Endothelial cell of umbilical vein (primary cell): ENCODE data around the gene TNIK. TPM values are rescaled to one million over a fixed set of nuclear protein-coding genes. Genes with fewer than 3 reads are reported as not detected.

ENCODE experiments used
- BruUV-seq: library from RNA; stranded (reverse); fragments of 400-500 nt; replicated peaks from 2 replicates; lab custom pipeline; 2021; lab: Mats Ljungman, UMichigan
- CTCF ChIA-PET: fragments of 300-600, 350-600 bp; sonication (Branson Sonifier 250); formaldehyde crosslinking; loops from one replicate; lab custom pipeline; 2021; ENCODE audit warnings: antibody characterized with exemption, inconsistent platforms; lab: Charles Lee
- POLR2A ChIA-PET: fragments of 300-600, 350-600 bp; sonication (Branson Sonifier 250); formaldehyde crosslinking; loops from one replicate; lab custom pipeline; 2021; ENCODE audit warnings: antibody characterized with exemption, inconsistent platforms; lab: Charles Lee
- DNase-seq: peaks from one replicate; pipeline ENCODE4 v3.0.0-alpha.2; 2011; ENCODE audit warnings: low read depth, low spot score
- FAIRE-seq: peaks from 2 replicates; lab custom pipeline; 2011; peaks lifted over from hg19 to GRCh38; lab: Jason Lieb, UNC
- H2AFZ ChIP-seq: 2 replicates; pipeline ENCODE4 v1.6.0; 2012; ENCODE audit warnings: low read depth, low read length, control low read depth, inconsistent platforms
- H3K27ac ChIP-seq: 2 replicates; pipeline ENCODE4 v1.5.1; 2011; ENCODE audit warnings: low read depth, mild to moderate bottlenecking, control low read depth, low read length, moderate library complexity; ENCODE audit not compliant: insufficient read depth
- H3K27me3 ChIP-seq, 2 experiments: 2 replicates each; pipeline versions ENCODE4 v1.6.0 to v1.6.1; 2011; ENCODE audit warnings: low read length in 2 of 2, mixed read lengths in 1 of 2; ENCODE audit not compliant: control insufficient read depth in 2 of 2, insufficient read depth in 2 of 2
- H3K36me3 ChIP-seq, 2 experiments: 2 replicates in 1 of 2; 3 replicates in 1 of 2; pipeline ENCODE4 v1.5.1; 2011; ENCODE audit warnings: low read length in 2 of 2, mild to moderate bottlenecking in 1 of 2, moderate library complexity in 1 of 2; ENCODE audit not compliant: control insufficient read depth in 2 of 2, insufficient read depth in 2 of 2; ENCODE audit errors: extremely low read depth in 1 of 2
- H3K4me1 ChIP-seq: 3 replicates; pipeline ENCODE4 v1.5.1; 2011; ENCODE audit warnings: mild to moderate bottlenecking, low read length; ENCODE audit not compliant: control insufficient read depth, insufficient read depth; ENCODE audit errors: extremely low read depth
- H3K4me2 ChIP-seq: 2 replicates; pipeline ENCODE4 v1.6.1; 2011; ENCODE audit warnings: low read length, control low read depth, mixed read lengths; ENCODE audit not compliant: insufficient read depth
- H3K4me3 ChIP-seq, 3 experiments: fragments of 200-600 bp in 1 of 3; sonication (generic), shearing (Covaris generic) in 1 of 3; replicated peaks in 1 of 3; 2 replicates each; pipeline ENCODE4 v1.5.1; 2011 to 2016; ENCODE audit warnings: control low read depth in 3 of 3, low read length in 3 of 3, mild to moderate bottlenecking in 2 of 3, inconsistent platforms in 1 of 3, low read depth in 1 of 3, moderate library complexity in 1 of 3; ENCODE audit not compliant: insufficient read depth in 1 of 3
- H3K79me2 ChIP-seq: 2 replicates; pipeline ENCODE4 v1.6.0; 2012; ENCODE audit warnings: low read length, inconsistent platforms; ENCODE audit not compliant: control insufficient read depth, insufficient read depth
- H3K9ac ChIP-seq: replicated peaks from 2 replicates; pipeline ENCODE3; 2011; ENCODE audit warnings: low read length, control low read depth; ENCODE audit not compliant: insufficient read depth; ENCODE audit errors: extremely low read depth
- H3K9me1 ChIP-seq: replicated peaks from 3 replicates; pipeline ENCODE4 v1.6.0; 2011; ENCODE audit warnings: mild to moderate bottlenecking, low read length; ENCODE audit not compliant: control insufficient read depth, insufficient read depth; ENCODE audit errors: extremely low read depth
- H3K9me3 ChIP-seq: replicated peaks from 2 replicates; pipeline ENCODE4 v1.5.1; 2012; ENCODE audit warnings: low read length, inconsistent platforms; ENCODE audit not compliant: control insufficient read depth, insufficient read depth
- H4K20me1 ChIP-seq: replicated peaks from 2 replicates; pipeline ENCODE3; 2011; ENCODE audit warnings: mild to moderate bottlenecking, low read length; ENCODE audit not compliant: control insufficient read depth, insufficient read depth; ENCODE audit errors: extremely low read depth
- EZH2 ChIP-seq: IDR thresholded peaks from 2 replicates; pipeline ENCODE4 v1.6.1; 2012; ENCODE audit warnings: borderline replicate concordance, low read depth, mild to moderate bottlenecking, moderate library complexity, low read length, inconsistent platforms; ENCODE audit not compliant: severe bottlenecking
- FOS ChIP-seq: IDR thresholded peaks from 2 replicates; pipeline ENCODE4 v1.6.1; 2011; ENCODE audit warnings: mild to moderate bottlenecking, low read length, moderate library complexity, borderline replicate concordance; ENCODE audit not compliant: insufficient read depth
- GATA2 ChIP-seq: IDR thresholded peaks from 2 replicates; pipeline ENCODE4 v1.7.0; 2011; ENCODE audit warnings: low read depth, mild to moderate bottlenecking, moderate library complexity, mixed read lengths, low read length; ENCODE audit not compliant: insufficient read length, insufficient read depth
- JUN ChIP-seq: IDR thresholded peaks from 2 replicates; pipeline ENCODE4 v1.6.1; 2011; ENCODE audit warnings: borderline replicate concordance, low read depth; ENCODE audit not compliant: insufficient read length, insufficient read depth
- MYC ChIP-seq: IDR thresholded peaks from one replicate; pipeline ENCODE4 v1.6.1; 2011; ENCODE audit warnings: mild to moderate bottlenecking, low read depth, low read length
- POLR2A ChIP-seq: IDR thresholded peaks from 2 replicates; pipeline ENCODE4 v1.6.1; 2012; ENCODE audit warnings: low read depth, mild to moderate bottlenecking, control low read depth, low read length
- POLR2AphosphoS5 ChIP-seq: IDR thresholded peaks from 2 replicates; pipeline ENCODE4 v1.6.1; 2012; ENCODE audit warnings: low read depth, mild to moderate bottlenecking, control low read depth, low read length, moderate library complexity; ENCODE audit not compliant: insufficient read depth
- dilution Hi-C: fragments of 300-500 bp; cut with MboI; formaldehyde crosslinking; loops from one replicate; pipeline ENCODE4 v1.15.0; 2019; ENCODE audit warnings: low sequenced_read_pairs; ENCODE audit not compliant: extremely low pct_ligation_motif_present
- intact Hi-C: fragments of 100-400 bp; cut with micrococcal nuclease; formaldehyde crosslinking; loops from one replicate; pipeline ENCODE4 v1.10.0; 2022
- polyA plus RNA-seq, 4 experiments: library from polyadenylated mRNA; depleted of rRNA in 3 of 4; stranded (reverse) in 3 of 4; unstranded in 1 of 4; fragments of >200 nt; gene quantifications; 2 replicates each; pipeline versions ENCODE4 v1.2.1 to v1.2.3, GENCODE V29; 2011 to 2012; ENCODE audit warnings: missing spikeins in 1 of 4
- total RNA-seq: library from RNA; stranded (reverse); gene quantifications from 2 replicates; pipeline ENCODE4 v1.2.3, GENCODE V29; 2021
- TF ChIP-seq, protein P1 (sequence below): IDR thresholded peaks from 2 replicates; pipeline ENCODE4 v1.6.1; 2011; ENCODE audit not compliant: insufficient read depth, insufficient read length
- TF ChIP-seq, protein P2 (sequence below), 2 donors: IDR thresholded peaks; 1 replicate in 1 of 2; 2 replicates in 1 of 2; pipeline ENCODE4 v1.5.1; 2011; ENCODE audit warnings: low read length in 2 of 2, mild to moderate bottlenecking in 2 of 2, moderate library complexity in 2 of 2, control low read depth in 1 of 2, inconsistent platforms in 1 of 2, low read depth in 1 of 2; ENCODE audit not compliant: insufficient read depth in 1 of 2; ENCODE audit errors: extremely low read depth in 1 of 2

Gene TNIK
- total and polyA plus RNA-seq, 2 donors (not counting 3 experiments of a cell fraction or from before 2014, with no cell fraction given) = 10.9 to 39.7 TPM

DNA sequence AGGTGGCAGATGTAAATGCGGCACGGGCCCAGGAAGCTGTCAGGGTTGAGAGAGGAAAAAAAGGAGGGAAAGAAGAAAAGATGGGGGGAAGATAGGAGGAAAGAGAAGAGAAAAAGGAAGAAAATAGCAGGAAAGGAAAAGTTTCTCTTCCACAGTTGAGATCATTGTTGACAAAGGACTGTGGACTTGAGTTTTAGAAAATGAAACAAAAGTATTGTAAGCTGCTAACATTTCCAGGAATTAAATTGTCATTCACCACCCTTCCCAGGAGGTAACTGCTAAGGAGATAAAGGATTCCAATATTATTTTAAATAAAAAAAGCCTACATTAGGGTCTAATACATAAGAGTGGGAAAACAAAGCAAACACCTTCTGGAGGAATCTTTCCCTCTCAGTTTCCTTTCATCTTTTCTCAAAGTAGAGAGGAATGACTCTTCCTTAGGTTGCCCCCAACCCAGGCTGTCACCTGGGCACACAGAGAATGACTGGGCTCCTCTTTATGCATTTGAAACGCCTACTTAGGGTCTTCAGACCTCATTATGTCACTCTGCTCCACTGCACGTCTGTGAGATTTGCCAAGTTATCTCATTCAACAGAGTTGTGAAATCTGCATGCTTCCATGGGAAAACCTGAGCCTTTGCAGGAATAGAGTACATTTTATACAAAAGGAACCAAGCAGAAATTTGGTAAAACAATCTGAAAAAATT lies 194.0 kb downstream of the TNIK start:
- no peak for DNase-seq
- Histone ChIP-seq H3K27ac (no peak overlapping the region), H3K27me3 (no peaks in the 10 kb centered on the region), H4K20me1 (no peaks in the 10 kb centered on the region), H3K4me3 (no peak overlapping the region), H3K4me2 (no peak overlapping the region), H3K4me1 (peaks cover 18% of the 10 kb centered on the region), H3K9me1 (no peaks in the 10 kb centered on the region), H3K9me3 (no peaks in the 10 kb centered on the region), H2AFZ (no peak overlapping the region), H3K36me3 (no peaks in the 10 kb centered on the region), H3K79me2 (no peaks in the 10 kb centered on the region), H3K9ac (no peak overlapping the region)
- intact Hi-C loops (no loop called here), dilution Hi-C loops (no loop called here)
- no peak for TF ChIP-seq EZH2
- TF ChIP-seq POLR2A = no peak
- TF ChIP-seq POLR2AphosphoS5 = no peak
- TF ChIP-seq FOS = no peak
- TF ChIP-seq, protein P1, sequence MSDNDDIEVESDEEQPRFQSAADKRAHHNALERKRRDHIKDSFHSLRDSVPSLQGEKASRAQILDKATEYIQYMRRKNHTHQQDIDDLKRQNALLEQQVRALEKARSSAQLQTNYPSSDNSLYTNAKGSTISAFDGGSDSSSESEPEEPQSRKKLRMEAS = no peak
- no peak for TF ChIP-seq MYC
- no peak for TF ChIP-seq GATA2
- TF ChIP-seq JUN = no peak
- TF ChIP-seq, protein P2, sequence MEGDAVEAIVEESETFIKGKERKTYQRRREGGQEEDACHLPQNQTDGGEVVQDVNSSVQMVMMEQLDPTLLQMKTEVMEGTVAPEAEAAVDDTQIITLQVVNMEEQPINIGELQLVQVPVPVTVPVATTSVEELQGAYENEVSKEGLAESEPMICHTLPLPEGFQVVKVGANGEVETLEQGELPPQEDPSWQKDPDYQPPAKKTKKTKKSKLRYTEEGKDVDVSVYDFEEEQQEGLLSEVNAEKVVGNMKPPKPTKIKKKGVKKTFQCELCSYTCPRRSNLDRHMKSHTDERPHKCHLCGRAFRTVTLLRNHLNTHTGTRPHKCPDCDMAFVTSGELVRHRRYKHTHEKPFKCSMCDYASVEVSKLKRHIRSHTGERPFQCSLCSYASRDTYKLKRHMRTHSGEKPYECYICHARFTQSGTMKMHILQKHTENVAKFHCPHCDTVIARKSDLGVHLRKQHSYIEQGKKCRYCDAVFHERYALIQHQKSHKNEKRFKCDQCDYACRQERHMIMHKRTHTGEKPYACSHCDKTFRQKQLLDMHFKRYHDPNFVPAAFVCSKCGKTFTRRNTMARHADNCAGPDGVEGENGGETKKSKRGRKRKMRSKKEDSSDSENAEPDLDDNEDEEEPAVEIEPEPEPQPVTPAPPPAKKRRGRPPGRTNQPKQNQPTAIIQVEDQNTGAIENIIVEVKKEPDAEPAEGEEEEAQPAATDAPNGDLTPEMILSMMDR (IDR thresholded peaks at IDR 0.05; ENCODE audit: extremely low read depth in 1 of 2, insufficient read depth in 1 of 2, low read depth in 1 of 2, low read length in 2 of 2) = no peak
- POLR2A ChIA-PET = no interaction called here
- CTCF ChIA-PET = interaction anchor here (0.7 kb wide), 1 partner anchor 11 kb away, joined by 3 read pairs; no protein-coding TSS in a partner anchor
- no TSS peak for BruUV-seq
- FAIRE-seq = no peak
